HepG2 (cell line): ENCODE data around the gene FBXO24. TPM values are rescaled to one million over a fixed set of nuclear protein-coding genes. Genes with fewer than 3 reads are reported as not detected.

Source experiments
- ARID2 ChIP-seq: sonication (generic); formaldehyde crosslinking; IDR thresholded peaks from 2 replicates; pipeline ENCODE4 v1.8.1; 2022; ENCODE audit warnings: mild to moderate bottlenecking, missing genetic modification reagents, borderline replicate concordance
- DPF2 ChIP-seq: sonication (generic); formaldehyde crosslinking; IDR thresholded peaks from 2 replicates; pipeline ENCODE4 v1.4.0; 2020; ENCODE audit warnings: mild to moderate bottlenecking, low read depth, missing genetic modification reagents, borderline replicate concordance
- FOXK1 ChIP-seq: sonication (generic); formaldehyde crosslinking; IDR thresholded peaks from 2 replicates; pipeline ENCODE4 v1.4.0; 2020; ENCODE audit warnings: low read depth, missing genetic modification reagents, borderline replicate concordance
- HOXA9 ChIP-seq: sonication (generic); formaldehyde crosslinking; IDR thresholded peaks from 2 replicates; pipeline ENCODE4 v1.8.1; 2022; ENCODE audit warnings: missing genetic modification reagents, mild to moderate bottlenecking, moderate library complexity, borderline replicate concordance
- KAT2B ChIP-seq: fragments of 150-350 bp; IDR thresholded peaks from 2 replicates; pipeline ENCODE4 v1.6.1; 2014; ENCODE audit warnings: low read depth, low read length, borderline replicate concordance
- MED1 ChIP-seq: sonication (generic); formaldehyde crosslinking; IDR thresholded peaks from 2 replicates; pipeline ENCODE4 v1.4.0; 2020; ENCODE audit warnings: missing genetic modification reagents
- MEIS1 ChIP-seq: sonication (generic); formaldehyde crosslinking; IDR thresholded peaks from 2 replicates; pipeline ENCODE4 v1.9.0; 2021; ENCODE audit warnings: mild to moderate bottlenecking, missing genetic modification reagents, moderate library complexity, borderline replicate concordance
- MYNN ChIP-seq: sonication (generic); formaldehyde crosslinking; IDR thresholded peaks from 2 replicates; pipeline ENCODE4 v1.4.0; 2020; ENCODE audit warnings: mild to moderate bottlenecking, low read depth, missing genetic modification reagents
- NFE2L2 ChIP-seq: fragments of 150-350 bp; IDR thresholded peaks from 2 replicates; pipeline ENCODE4 v1.6.1; 2014; ENCODE audit warnings: low read length
- NONO ChIP-seq, 2 experiments: fragments of 450-650 bp in 1 of 2; sonication (generic) in 1 of 2; formaldehyde crosslinking in 1 of 2; IDR thresholded peaks in 1 of 2; conservative IDR thresholded peaks in 1 of 2; 2 replicates each; pipeline versions ENCODE4 v1.6.1 to v1.8.0; 2017 to 2022; ENCODE audit warnings: mild to moderate bottlenecking in 1 of 2, missing genetic modification reagents in 1 of 2, moderate library complexity in 1 of 2
- NR2C2 ChIP-seq: sonication (generic); formaldehyde crosslinking; IDR thresholded peaks from 2 replicates; pipeline ENCODE4 v1.4.0; 2020; ENCODE audit warnings: missing genetic modification reagents, mild to moderate bottlenecking, moderate library complexity, borderline replicate concordance
- PAF1 ChIP-seq: IDR thresholded peaks from 2 replicates; pipeline ENCODE4 v1.6.1; 2016; ENCODE audit warnings: missing genetic modification reagents, missing compliant biosample characterization
- POLR2AphosphoS2 ChIP-seq: IDR thresholded peaks from 2 replicates; pipeline ENCODE4 v1.6.1; 2011; ENCODE audit warnings: low read depth, low read length, improper control_type of control experiment
- PPARG ChIP-seq: conservative IDR thresholded peaks from 2 replicates; pipeline ENCODE4 v1.6.1; 2016; ENCODE audit warnings: missing biosample characterization, missing genetic modification reagents
- SALL1 ChIP-seq: sonication (generic); formaldehyde crosslinking; IDR thresholded peaks from 2 replicates; pipeline ENCODE4 v1.8.0; 2022; ENCODE audit warnings: mild to moderate bottlenecking, missing genetic modification reagents
- SIN3A ChIP-seq: IDR thresholded peaks from 2 replicates; pipeline ENCODE4 v1.6.1; 2011; ENCODE audit warnings: low read depth, mild to moderate bottlenecking, control low read depth, low read length, borderline replicate concordance
- ZFYVE20 ChIP-seq: sonication (generic); formaldehyde crosslinking; IDR thresholded peaks from 2 replicates; pipeline ENCODE4 v1.8.0; 2023; ENCODE audit warnings: low read depth, mild to moderate bottlenecking, moderate library complexity, missing genetic modification reagents, borderline replicate concordance
- ZNF253 ChIP-seq: sonication (generic); formaldehyde crosslinking; IDR thresholded peaks from 2 replicates; pipeline ENCODE4 v1.8.0; 2022; ENCODE audit warnings: mild to moderate bottlenecking, missing genetic modification reagents, borderline replicate concordance
- ZNF598 ChIP-seq: sonication (generic); formaldehyde crosslinking; IDR thresholded peaks from 2 replicates; pipeline ENCODE4 v1.5.1; 2020; ENCODE audit warnings: mild to moderate bottlenecking, missing genetic modification reagents, borderline replicate concordance
- ZNF709 ChIP-seq: sonication (generic); formaldehyde crosslinking; IDR thresholded peaks from 2 replicates; pipeline ENCODE4 v1.5.0; 2020; ENCODE audit warnings: mild to moderate bottlenecking, missing genetic modification reagents
- ZNF737 ChIP-seq: sonication (generic); formaldehyde crosslinking; IDR thresholded peaks from 2 replicates; pipeline ENCODE4 v1.5.0; 2020; ENCODE audit warnings: missing genetic modification reagents, mild to moderate bottlenecking, borderline replicate concordance
- polyA plus RNA-seq, 8 experiments: library from polyadenylated mRNA; depleted of rRNA in 3 of 8; stranded (reverse) in 7 of 8; unstranded in 1 of 8; fragments of >200 nt; fragmentation: Illumina TruSeq in 4 of 8; extraction: Trizol in 4 of 8; gene quantifications; 2 replicates each; pipeline versions ENCODE4 v1.2.1 to v1.2.3, GENCODE V29; 2011 to 2016; ENCODE audit warnings: low read depth in 4 of 8, missing spikeins in 1 of 8, mixed read lengths in 1 of 8; ENCODE audit not compliant: insufficient read depth in 1 of 8
- total RNA-seq, 5 experiments: library from RNA; depleted of rRNA; stranded (reverse); fragments of >200 nt; fragmentation: Illumina TruSeq; extraction: Trizol; gene quantifications; 2 replicates each; pipeline ENCODE4 v1.2.3, GENCODE V29; 2016; ENCODE audit warnings: low read depth in 1 of 5
- TF ChIP-seq, protein P1 (sequence below): sonication (generic); formaldehyde crosslinking; IDR thresholded peaks from 2 replicates; pipeline ENCODE4 v1.4.0; 2020; ENCODE audit warnings: missing genetic modification reagents
- TF ChIP-seq, protein P2 (sequence below): IDR thresholded peaks from 2 replicates; pipeline ENCODE4 v1.6.1; 2016; ENCODE audit warnings: low read depth
- TF ChIP-seq, protein P3 (sequence below): sonication (generic); formaldehyde crosslinking; IDR thresholded peaks from 2 replicates; pipeline ENCODE4 v1.8.1; 2023; ENCODE audit warnings: mild to moderate bottlenecking, missing genetic modification reagents, borderline replicate concordance

FBXO24 gene
- total and polyA plus RNA-seq, 2 of the 13 experiments (the other 11 are each of a cell fraction or from before 2014, with no cell fraction given), result 0.20 to 0.55 TPM

DNA sequence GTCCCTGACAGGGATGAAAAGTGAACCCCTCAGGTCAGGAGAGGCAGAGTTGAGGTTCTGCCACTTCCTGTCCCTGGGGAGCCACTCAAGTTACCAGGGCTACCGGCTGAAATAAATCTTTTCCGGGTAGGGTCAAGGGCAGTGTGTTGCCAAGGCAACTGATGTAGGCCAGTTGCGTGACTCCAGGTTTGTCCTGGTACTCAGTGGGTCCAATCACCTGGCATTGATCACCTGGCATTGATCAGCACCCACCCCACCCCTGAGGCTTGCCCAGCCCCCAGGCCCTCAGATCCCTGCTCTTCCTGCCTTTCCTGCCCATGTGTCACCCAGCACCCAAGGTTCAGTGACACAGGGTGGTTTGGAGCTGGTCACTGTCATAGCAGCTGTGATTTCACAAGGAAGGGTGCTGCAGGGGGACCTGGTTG lies 18.4 kb upstream of the FBXO24 start (continued):
- TF ChIP-seq NONO (IDR thresholded peaks at IDR 0.05) (no peak), NONO (CRISPR knock-in tag; conservative IDR thresholded peaks at IDR 0.05) (no peak), MYNN (0 out of 2 replicates have a peak, but pooled peaks have one; percentile 17), NFE2L2 (no peak), NR2C2 (CRISPR knock-in tag) (peak; percentile 87; the same call in 1 of the 2 replicates), FOXK1 (CRISPR knock-in tag) (no peak), PAF1 (CRISPR knock-in tag) (peak; percentile 89; the same call in 1 of the 2 replicates), HOXA9 (CRISPR knock-in tag) (no peak), MEIS1 (CRISPR knock-in tag) (no peak), SIN3A (peak; percentile 16; the same call in 1 of the 2 replicates), MED1 (CRISPR knock-in tag) (0 out of 2 replicates have a peak, but pooled peaks have one; percentile 14), DPF2 (CRISPR knock-in tag) (peak; percentile 55; the same call in 1 of the 2 replicates), POLR2AphosphoS2 (peak; percentile 32; the same call in 1 of the 2 replicates), SALL1 (no peak), ZNF737 (CRISPR knock-in tag) (no peak), ARID2 (peak; percentile 92), ZNF253 (CRISPR knock-in tag) (0 out of 2 replicates have a peak, but pooled peaks have one; percentile 29), ZNF709 (no peak), ZFYVE20 (CRISPR knock-in tag) (no peak), KAT2B (peak; percentile 27; the same call in 1 of the 2 replicates), ZNF598 (CRISPR knock-in tag) (no peak), PPARG (CRISPR knock-in tag) (peak; percentile 54; the same call in 1 of the 2 replicates)
- TF ChIP-seq, protein P1, sequence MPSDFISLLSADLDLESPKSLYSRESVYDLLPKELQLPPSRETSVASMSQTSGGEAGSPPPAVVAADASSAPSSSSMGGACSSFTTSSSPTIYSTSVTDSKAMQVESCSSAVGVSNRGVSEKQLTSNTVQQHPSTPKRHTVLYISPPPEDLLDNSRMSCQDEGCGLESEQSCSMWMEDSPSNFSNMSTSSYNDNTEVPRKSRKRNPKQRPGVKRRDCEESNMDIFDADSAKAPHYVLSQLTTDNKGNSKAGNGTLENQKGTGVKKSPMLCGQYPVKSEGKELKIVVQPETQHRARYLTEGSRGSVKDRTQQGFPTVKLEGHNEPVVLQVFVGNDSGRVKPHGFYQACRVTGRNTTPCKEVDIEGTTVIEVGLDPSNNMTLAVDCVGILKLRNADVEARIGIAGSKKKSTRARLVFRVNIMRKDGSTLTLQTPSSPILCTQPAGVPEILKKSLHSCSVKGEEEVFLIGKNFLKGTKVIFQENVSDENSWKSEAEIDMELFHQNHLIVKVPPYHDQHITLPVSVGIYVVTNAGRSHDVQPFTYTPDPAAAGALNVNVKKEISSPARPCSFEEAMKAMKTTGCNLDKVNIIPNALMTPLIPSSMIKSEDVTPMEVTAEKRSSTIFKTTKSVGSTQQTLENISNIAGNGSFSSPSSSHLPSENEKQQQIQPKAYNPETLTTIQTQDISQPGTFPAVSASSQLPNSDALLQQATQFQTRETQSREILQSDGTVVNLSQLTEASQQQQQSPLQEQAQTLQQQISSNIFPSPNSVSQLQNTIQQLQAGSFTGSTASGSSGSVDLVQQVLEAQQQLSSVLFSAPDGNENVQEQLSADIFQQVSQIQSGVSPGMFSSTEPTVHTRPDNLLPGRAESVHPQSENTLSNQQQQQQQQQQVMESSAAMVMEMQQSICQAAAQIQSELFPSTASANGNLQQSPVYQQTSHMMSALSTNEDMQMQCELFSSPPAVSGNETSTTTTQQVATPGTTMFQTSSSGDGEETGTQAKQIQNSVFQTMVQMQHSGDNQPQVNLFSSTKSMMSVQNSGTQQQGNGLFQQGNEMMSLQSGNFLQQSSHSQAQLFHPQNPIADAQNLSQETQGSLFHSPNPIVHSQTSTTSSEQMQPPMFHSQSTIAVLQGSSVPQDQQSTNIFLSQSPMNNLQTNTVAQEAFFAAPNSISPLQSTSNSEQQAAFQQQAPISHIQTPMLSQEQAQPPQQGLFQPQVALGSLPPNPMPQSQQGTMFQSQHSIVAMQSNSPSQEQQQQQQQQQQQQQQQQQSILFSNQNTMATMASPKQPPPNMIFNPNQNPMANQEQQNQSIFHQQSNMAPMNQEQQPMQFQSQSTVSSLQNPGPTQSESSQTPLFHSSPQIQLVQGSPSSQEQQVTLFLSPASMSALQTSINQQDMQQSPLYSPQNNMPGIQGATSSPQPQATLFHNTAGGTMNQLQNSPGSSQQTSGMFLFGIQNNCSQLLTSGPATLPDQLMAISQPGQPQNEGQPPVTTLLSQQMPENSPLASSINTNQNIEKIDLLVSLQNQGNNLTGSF (CRISPR knock-in tag), result no peak
- TF ChIP-seq, protein P2, sequence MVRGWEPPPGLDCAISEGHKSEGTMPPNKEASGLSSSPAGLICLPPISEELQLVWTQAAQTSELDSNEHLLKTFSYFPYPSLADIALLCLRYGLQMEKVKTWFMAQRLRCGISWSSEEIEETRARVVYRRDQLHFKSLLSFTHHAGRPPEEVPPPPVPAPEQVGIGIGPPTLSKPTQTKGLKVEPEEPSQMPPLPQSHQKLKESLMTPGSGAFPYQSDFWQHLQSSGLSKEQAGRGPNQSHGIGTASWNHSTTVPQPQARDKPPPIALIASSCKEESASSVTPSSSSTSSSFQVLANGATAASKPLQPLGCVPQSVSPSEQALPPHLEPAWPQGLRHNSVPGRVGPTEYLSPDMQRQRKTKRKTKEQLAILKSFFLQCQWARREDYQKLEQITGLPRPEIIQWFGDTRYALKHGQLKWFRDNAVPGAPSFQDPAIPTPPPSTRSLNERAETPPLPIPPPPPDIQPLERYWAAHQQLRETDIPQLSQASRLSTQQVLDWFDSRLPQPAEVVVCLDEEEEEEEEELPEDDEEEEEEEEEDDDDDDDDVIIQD (CRISPR knock-in tag), result 0 out of 2 replicates have a peak, but pooled peaks have one; percentile 6
- TF ChIP-seq, protein P3, sequence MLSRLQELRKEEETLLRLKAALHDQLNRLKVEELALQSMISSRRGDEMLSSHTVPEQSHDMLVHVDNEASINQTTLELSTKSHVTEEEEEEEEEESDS (CRISPR knock-in tag), result no peak
